Measurements from ENCODE around the gene CHRNG. TPM values are rescaled to one million over a fixed set of nuclear protein-coding genes. Genes with fewer than 3 reads are reported as not detected.

Gene CHRNG, protein sequence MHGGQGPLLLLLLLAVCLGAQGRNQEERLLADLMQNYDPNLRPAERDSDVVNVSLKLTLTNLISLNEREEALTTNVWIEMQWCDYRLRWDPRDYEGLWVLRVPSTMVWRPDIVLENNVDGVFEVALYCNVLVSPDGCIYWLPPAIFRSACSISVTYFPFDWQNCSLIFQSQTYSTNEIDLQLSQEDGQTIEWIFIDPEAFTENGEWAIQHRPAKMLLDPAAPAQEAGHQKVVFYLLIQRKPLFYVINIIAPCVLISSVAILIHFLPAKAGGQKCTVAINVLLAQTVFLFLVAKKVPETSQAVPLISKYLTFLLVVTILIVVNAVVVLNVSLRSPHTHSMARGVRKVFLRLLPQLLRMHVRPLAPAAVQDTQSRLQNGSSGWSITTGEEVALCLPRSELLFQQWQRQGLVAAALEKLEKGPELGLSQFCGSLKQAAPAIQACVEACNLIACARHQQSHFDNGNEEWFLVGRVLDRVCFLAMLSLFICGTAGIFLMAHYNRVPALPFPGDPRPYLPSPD
- not detected for total RNA-seq

DNA sequence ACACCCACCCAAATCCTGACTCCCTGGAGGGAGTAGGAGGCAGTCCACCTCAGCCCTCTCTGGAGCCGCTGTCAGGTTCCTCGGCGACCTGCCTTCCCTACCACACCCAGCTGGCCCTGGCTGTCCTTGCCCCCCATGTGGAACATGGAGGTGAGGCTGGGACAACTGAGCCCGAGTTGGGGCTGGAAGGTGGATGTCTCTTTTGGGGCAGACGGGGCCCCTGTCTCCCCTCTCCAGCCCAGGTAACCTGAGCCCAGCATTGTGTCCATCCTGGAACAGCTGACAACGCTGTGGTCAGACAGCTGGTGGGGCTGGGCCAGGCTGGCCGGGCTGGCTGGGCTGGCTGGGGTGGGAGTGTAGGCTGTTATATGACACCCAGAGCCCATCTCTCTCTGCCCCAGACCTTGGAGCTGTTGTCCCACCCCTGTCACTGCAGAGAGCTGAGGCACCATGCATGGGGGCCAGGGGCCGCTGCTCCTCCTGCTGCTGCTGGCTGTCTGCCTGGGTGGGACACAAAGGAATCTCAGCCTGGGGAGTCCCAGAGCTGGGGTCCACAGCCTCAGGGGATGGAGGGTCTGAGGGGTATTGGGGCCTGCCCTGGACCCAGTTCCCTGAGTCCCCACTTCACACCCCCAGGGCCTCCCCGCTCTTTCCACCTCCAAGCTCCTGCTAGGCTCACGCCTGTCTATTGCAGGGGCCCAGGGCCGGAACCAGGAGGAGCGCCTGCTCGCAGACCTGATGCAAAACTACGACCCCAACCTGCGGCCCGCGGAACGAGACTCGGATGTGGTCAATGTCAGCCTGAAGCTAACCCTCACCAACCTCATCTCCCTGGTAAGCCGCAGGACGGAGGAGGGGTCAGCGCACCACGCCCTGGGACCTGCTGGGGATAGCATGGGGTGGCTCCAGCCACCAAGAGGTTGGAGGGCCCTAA lies at the start of gene CHRNG:
CHRNG (plus strand) TSS at position 395 of the 934 bp plus-strand sequence; CDS start at position 451, 56 bp downstream.
- no CpG with 5 or more reads among the region's 23 CpGs for WGBS, 2 donors (ENCODE audit: low coverage in 1 of 2)
- H3K4me1 ChIP-seq, result no peaks in the 10 kb centered on the region
- ATAC-seq, result no peak

DNA sequence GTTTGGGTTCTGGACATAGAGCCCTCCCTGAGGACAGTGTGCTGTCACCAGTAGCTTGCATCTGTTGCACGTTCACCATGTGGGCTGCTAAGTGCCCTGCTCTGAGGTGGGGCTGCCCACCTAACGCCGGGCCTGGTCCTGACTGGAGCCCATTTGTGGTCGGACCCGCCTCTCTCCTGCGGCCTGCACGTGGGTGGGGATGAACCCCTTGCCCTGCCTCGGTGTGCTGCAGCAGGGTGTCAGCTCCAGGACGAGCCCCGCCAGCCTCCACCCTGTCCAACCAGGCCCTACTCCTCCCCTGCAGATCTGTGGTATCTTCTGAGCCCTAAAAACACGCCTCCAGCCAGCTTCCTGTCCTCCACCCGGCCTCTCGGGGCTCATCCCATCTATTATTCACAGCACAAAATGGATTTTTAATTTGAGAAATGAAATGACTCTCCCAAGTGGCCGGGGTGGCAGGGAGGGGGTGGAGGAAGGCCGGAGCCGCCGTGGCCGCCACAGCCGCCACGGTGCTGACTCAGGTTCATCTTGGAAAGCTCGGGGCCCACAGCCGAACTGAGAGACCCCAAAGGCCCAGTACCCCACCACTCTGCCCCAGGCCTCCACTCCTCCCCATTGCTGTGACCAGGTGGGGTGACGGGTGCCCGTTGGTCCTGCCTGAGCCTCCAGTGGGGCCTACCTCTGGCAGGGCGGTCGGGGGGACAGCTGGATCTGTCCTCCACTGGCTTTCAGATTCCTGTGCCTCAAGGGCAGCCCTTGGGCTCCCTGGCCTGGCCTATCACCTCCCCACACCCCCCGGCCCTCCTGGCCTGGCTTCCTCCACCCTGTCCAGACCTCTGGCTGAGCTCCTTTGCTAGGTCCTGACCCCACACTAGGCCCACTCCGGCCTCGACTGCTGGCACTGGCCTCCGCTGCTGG lies 49.0 kb upstream of the CHRNG start:
- ATAC-seq, result no peak
- Histone ChIP-seq H3K27ac (no peak overlapping the region), H3K4me1 (peaks cover 0 to 25% (median 4%) of the 10 kb centered on the region in 3 donors), H3K36me3 (no peaks in the 10 kb centered on the region), H3K9me3 (no peaks in the 10 kb centered on the region), H3K27me3 (peaks cover 67% of the 10 kb centered on the region), H3K4me3 (no peak overlapping the region)
- WGBS, 2 donors (ENCODE audit: low coverage in 1 of 2), result 78 to 90% methylated on average over 2 to 6 of the region's 30 CpGs
- no peak for TF ChIP-seq POLR2A (IDR thresholded peaks at IDR 0.05)

More for the DNA sequence above, at the start of gene CHRNG:
- Histone ChIP-seq H3K9me3 (peaks cover 0 to 11% (median 0%) of the 10 kb centered on the region in 3 donors), H3K27ac (no peak within 1 kb of the TSS), H3K4me3 (no peak within 1 kb of the TSS), H3K27me3 (peaks cover 70% of the 10 kb centered on the region), H3K36me3 (no peaks in the 10 kb centered on the region)
- TF ChIP-seq POLR2AphosphoS5 (IDR thresholded peaks at IDR 0.05) (no peak), POLR2A (IDR thresholded peaks at IDR 0.05) (no peak), EP300 (IDR thresholded peaks at IDR 0.05) (no peak)
- TF ChIP-seq, protein P1, sequence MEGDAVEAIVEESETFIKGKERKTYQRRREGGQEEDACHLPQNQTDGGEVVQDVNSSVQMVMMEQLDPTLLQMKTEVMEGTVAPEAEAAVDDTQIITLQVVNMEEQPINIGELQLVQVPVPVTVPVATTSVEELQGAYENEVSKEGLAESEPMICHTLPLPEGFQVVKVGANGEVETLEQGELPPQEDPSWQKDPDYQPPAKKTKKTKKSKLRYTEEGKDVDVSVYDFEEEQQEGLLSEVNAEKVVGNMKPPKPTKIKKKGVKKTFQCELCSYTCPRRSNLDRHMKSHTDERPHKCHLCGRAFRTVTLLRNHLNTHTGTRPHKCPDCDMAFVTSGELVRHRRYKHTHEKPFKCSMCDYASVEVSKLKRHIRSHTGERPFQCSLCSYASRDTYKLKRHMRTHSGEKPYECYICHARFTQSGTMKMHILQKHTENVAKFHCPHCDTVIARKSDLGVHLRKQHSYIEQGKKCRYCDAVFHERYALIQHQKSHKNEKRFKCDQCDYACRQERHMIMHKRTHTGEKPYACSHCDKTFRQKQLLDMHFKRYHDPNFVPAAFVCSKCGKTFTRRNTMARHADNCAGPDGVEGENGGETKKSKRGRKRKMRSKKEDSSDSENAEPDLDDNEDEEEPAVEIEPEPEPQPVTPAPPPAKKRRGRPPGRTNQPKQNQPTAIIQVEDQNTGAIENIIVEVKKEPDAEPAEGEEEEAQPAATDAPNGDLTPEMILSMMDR (IDR thresholded peaks at IDR 0.05), result no peak

DNA sequence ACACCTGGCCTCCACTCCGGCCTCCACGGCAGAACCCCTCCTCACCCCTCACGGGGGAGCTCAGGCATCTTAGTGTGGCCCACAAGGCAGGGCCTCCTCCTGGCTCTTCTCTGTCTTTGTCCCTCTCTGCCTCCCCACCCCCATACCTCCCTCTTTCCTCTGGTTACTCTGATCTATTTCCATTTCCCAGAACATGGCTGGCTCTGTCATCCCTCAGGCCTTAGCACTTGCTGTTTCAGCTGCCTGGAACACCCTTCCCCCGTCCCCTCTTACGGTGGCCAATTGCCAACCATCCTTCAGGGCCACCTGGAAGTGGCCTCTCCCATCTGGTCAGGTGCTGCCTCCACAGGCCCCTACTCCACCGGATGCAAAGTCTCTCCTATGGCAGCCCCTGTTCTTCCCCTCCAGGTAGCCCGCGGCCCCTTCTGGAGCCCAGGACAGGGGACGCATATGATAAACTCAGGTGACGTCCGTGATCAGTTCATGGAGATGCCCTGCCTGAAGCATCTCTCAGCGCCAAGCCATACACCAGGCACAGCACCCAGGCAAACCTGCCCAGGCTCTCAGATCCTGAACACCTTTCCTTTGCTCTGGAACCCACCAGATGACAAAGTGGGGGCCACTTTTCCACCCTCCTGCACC lies 48.2 kb upstream of the CHRNG start:
- no peak for ATAC-seq
- 94% methylated on average over 3 of the region's 12 CpGs; no CpG with 5 or more reads in 1 of the 2 donors for WGBS, 2 donors (ENCODE audit: low coverage in 1 of 2)
- Histone ChIP-seq H3K36me3 (no peaks in the 10 kb centered on the region), H3K9me3 (no peaks in the 10 kb centered on the region), H3K4me3 (no peak overlapping the region), H3K4me1 (peaks cover 0 to 17% (median 4%) of the 10 kb centered on the region in 3 donors), H3K27ac (no peak overlapping the region), H3K27me3 (peaks cover 59% of the 10 kb centered on the region)
- TF ChIP-seq POLR2AphosphoS5 (IDR thresholded peaks at IDR 0.05) (no peak), EP300 (IDR thresholded peaks at IDR 0.05) (no peak), POLR2A (IDR thresholded peaks at IDR 0.05) (no peak)
- TF ChIP-seq, protein P1 (IDR thresholded peaks at IDR 0.05), result no peak

DNA sequence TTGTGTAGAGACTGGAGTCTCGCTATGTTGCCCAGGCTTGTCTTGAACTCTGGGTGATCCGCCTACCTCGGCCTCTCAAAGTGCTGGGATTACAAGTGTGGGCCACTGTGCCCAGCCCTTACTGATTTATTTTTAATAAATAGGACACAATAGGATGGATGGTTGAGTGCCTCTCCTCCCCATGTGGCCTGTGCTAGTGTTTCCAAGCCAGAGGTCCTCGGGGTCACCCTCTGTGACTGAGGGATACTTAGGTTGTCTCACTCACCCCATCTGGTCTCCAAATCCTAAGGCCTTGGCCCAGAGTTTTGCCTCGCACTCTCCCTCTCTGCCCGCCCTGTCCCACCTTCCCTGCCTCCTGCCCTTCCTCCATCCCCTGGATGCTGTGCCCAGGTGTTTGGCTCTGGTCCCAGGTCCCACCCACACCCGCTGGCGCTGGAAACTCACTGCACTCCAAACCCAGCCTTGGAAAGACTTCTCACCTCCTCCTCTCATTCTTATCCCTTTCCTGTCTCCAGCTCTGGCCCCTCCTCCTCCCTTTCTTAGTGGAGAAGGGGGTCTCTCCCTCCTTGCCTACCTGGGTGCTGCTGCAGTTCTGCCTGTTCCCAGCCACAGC lies 47.1 kb upstream of the CHRNG start:
- H3K36me3 ChIP-seq, result no peaks in the 10 kb centered on the region
- no peak overlapping the region for H3K4me3 ChIP-seq
- H3K4me1 ChIP-seq, result peaks cover 0 to 6% (median under 1%) of the 10 kb centered on the region in 3 donors
- WGBS, 2 donors (ENCODE audit: low coverage in 1 of 2), result 36 to 72% methylated on average over 3 to 8 of the region's 8 CpGs
- ATAC-seq, result no peak
- H3K9me3 ChIP-seq, result no peaks in the 10 kb centered on the region
- H3K27ac ChIP-seq, result no peak overlapping the region
- peaks cover 56% of the 10 kb centered on the region for H3K27me3 ChIP-seq
- TF ChIP-seq EP300 (IDR thresholded peaks at IDR 0.05) (no peak), POLR2AphosphoS5 (IDR thresholded peaks at IDR 0.05) (no peak), POLR2A (IDR thresholded peaks at IDR 0.05) (no peak)
- TF ChIP-seq, protein P1 (IDR thresholded peaks at IDR 0.05), result no peak
